Esophagus muscularis mucosa (tissue), 4 donors: ENCODE results near the gene OR51S1.

Experiments
- CTCF ChIP-seq, 3 experiments: fragments of 200-600 bp in 2 of 3; fragments of 450-650 bp in 1 of 3; sonication (generic) in 2 of 3; IDR thresholded peaks; one replicate each; pipeline ENCODE4 v1.5.1; 2017 to 2019; ENCODE audit warnings: antibody characterized with exemption in 3 of 3, mild to moderate bottlenecking in 2 of 3, moderate library complexity in 1 of 3
- EP300 ChIP-seq: sonication (generic); formaldehyde crosslinking; IDR thresholded peaks from one replicate; pipeline ENCODE4 v1.6.1; 2017; ENCODE audit warnings: antibody characterized with exemption
- POLR2A ChIP-seq: fragments of 450-650 bp; IDR thresholded peaks from one replicate; pipeline ENCODE4 v1.6.1; 2017; ENCODE audit warnings: antibody characterized with exemption, moderate library complexity, mild to moderate bottlenecking, low read depth
- POLR2AphosphoS5 ChIP-seq, 2 donors: sonication (generic); formaldehyde crosslinking; IDR thresholded peaks; one replicate each; pipeline ENCODE4 v1.6.1; 2017; ENCODE audit warnings: antibody characterized with exemption in 2 of 2

DNA sequence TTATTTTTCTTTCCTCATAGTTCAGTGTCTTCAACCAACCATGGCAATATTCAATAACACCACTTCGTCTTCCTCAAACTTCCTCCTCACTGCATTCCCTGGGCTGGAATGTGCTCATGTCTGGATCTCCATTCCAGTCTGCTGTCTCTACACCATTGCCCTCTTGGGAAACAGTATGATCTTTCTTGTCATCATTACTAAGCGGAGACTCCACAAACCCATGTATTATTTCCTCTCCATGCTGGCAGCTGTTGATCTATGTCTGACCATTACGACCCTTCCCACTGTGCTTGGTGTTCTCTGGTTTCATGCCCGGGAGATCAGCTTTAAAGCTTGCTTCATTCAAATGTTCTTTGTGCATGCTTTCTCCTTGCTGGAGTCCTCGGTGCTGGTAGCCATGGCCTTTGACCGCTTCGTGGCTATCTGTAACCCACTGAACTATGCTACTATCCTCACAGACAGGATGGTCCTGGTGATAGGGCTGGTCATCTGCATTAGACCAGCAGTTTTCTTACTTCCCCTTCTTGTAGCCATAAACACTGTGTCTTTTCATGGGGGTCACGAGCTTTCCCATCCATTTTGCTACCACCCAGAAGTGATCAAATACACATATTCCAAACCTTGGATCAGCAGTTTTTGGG, 33.0 kb upstream of the OR51S1 start, which contains the start of gene OR51T1:
- TF ChIP-seq CTCF (IDR thresholded peaks at IDR 0.05) = no peak
- no peak for TF ChIP-seq POLR2A
- no peak for TF ChIP-seq POLR2AphosphoS5 (IDR thresholded peaks at IDR 0.05)
- no peak for TF ChIP-seq EP300
